Measurements from ENCODE around the gene ALDH1L2. TPM values are rescaled to one million over a fixed set of nuclear protein-coding genes. Genes with fewer than 3 reads are reported as not detected.

The ALDH1L2 gene
- total RNA-seq, 1 donor, result 55.4 TPM

GRCh38 chr12:105036937-105037649 is 47.2 kb downstream of the ALDH1L2 start:
- Histone ChIP-seq H3K36me3 (ENCODE audit: insufficient read depth, low read length) (peaks cover 61% of the 10 kb centered on the region), H3K27me3 (ENCODE audit: insufficient read depth, low read length) (no peaks in the 10 kb centered on the region)

GRCh38 chr12:105033851-105034250 is 50.4 kb downstream of the ALDH1L2 start:
- no peaks in the 10 kb centered on the region for H3K79me2 ChIP-seq (ENCODE audit: insufficient read depth, low read length)
- H3K4me1 ChIP-seq (ENCODE audit: insufficient read depth, low read length), result no peaks in the 10 kb centered on the region
- no peaks in the 10 kb centered on the region for H4K20me1 ChIP-seq (ENCODE audit: insufficient read depth, low read length)
- H3K9me3 ChIP-seq (ENCODE audit: low read depth, low read length), result no peaks in the 10 kb centered on the region
- H3K27me3 ChIP-seq (ENCODE audit: insufficient read depth, low read length), result no peaks in the 10 kb centered on the region
- TF ChIP-seq CTCF (IDR thresholded peaks at IDR 0.05; ENCODE audit: extremely low read depth, low read depth, low read length), result no peak
- H3K27ac ChIP-seq (ENCODE audit: low read depth, low read length), result no peak overlapping the region
- no peak for DNase-seq (ENCODE audit: insufficient read length, low spot score, missing footprints)
- no peak overlapping the region for H2AFZ ChIP-seq (ENCODE audit: low read length)
- peaks cover 69% of the 10 kb centered on the region for H3K36me3 ChIP-seq (ENCODE audit: insufficient read depth, low read length)
- H3K4me3 ChIP-seq (ENCODE audit: insufficient read depth, low read length), result no peak overlapping the region
- no peak overlapping the region for H3K4me2 ChIP-seq (ENCODE audit: insufficient read depth, low read length)

More at GRCh38 chr12:105036937-105037649, 47.2 kb downstream of the ALDH1L2 start:
- TF ChIP-seq CTCF (IDR thresholded peaks at IDR 0.05; ENCODE audit: extremely low read depth, low read depth, low read length), result no peak
- no peaks in the 10 kb centered on the region for H4K20me1 ChIP-seq (ENCODE audit: insufficient read depth, low read length)
- H3K27ac ChIP-seq (ENCODE audit: low read depth, low read length), result no peak overlapping the region
- H3K4me2 ChIP-seq (ENCODE audit: insufficient read depth, low read length), result no peak overlapping the region
- no peak overlapping the region for H2AFZ ChIP-seq (ENCODE audit: low read length)
- no peaks in the 10 kb centered on the region for H3K4me1 ChIP-seq (ENCODE audit: insufficient read depth, low read length)
- no peaks in the 10 kb centered on the region for H3K79me2 ChIP-seq (ENCODE audit: insufficient read depth, low read length)
- H3K4me3 ChIP-seq (ENCODE audit: insufficient read depth, low read length), result no peak overlapping the region
- no peaks in the 10 kb centered on the region for H3K9me3 ChIP-seq (ENCODE audit: low read depth, low read length)
- no peak for DNase-seq (ENCODE audit: insufficient read length, low spot score, missing footprints)

- no peak for TF ChIP-seq CTCF (IDR thresholded peaks at IDR 0.05; ENCODE audit: extremely low read depth, low read depth, low read length)
- H4K20me1 ChIP-seq (ENCODE audit: insufficient read depth, low read length), result no peaks in the 10 kb centered on the region
- H3K9me3 ChIP-seq (ENCODE audit: low read depth, low read length), result no peaks in the 10 kb centered on the region
- no peak overlapping the region for H3K27ac ChIP-seq (ENCODE audit: low read depth, low read length)
- no peaks in the 10 kb centered on the region for H3K27me3 ChIP-seq (ENCODE audit: insufficient read depth, low read length)
- H3K4me3 ChIP-seq (ENCODE audit: insufficient read depth, low read length), result no peak overlapping the region
- no peak for DNase-seq (ENCODE audit: insufficient read length, low spot score, missing footprints)
- H3K4me1 ChIP-seq (ENCODE audit: insufficient read depth, low read length), result no peaks in the 10 kb centered on the region
- H3K36me3 ChIP-seq (ENCODE audit: insufficient read depth, low read length), result peaks cover 64% of the 10 kb centered on the region
- no peak overlapping the region for H3K4me2 ChIP-seq (ENCODE audit: insufficient read depth, low read length)
- H3K79me2 ChIP-seq (ENCODE audit: insufficient read depth, low read length), result no peaks in the 10 kb centered on the region
- H2AFZ ChIP-seq (ENCODE audit: low read length), result no peak overlapping the region
Measured at GRCh38 chr12:105032703-105033357, 51.4 kb downstream of the ALDH1L2 start.

All from osteoblast (primary cell).